NCI-H2107 treated with DMSO at 0.1 percent for 48 hours (cell line): ENCODE results near the gene ZBED5.
"Not testable (repeated sequence)": the region's sequence is repeated elsewhere in the genome, so short reads cannot be mapped to it uniquely, and the experiment has no call there.

Source experiments
- DNase-seq: peaks from one replicate; lab custom pipeline; 2025; ENCODE audit not compliant: unreplicated experiment; lab: John Stamatoyannopoulos, UW

The ZBED5 gene

DNA sequence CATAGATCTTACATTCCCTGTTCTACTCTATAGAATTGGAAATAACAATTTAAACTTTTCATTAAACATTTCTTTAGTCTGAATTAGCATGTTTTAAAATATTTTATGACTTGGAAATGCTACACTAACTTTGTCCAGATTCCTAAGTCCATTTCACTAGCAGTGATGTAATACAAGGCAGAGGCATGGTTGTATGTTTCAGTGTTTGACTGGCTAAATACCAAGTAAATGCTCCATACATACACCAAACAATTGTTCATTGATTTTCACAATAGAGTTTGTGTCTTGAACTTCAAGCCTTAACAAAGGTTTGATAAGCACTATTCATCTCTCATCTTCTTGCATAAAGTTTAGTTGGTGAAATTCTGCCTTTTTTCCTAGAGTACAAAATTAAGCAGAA lies 13.5 kb downstream of the ZBED5 start:
- no peak for DNase-seq

DNA sequence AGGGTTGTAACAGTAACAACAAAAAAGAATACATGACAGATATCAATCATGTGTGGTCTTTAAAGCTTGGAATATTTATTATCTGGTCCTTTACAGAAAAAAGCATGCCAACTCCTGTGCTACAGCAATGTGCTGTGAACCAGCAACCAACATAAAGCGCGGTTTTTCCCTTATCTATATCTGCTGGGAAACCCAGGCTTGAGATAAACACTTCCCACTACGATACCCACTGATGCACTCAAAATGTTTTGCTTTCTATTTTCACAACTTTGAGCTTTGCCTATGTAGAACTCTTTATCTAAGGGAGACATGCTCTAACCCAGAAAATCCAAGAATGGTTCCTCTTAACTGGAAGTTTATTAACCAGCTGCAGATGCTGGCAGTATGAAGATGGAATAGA lies 19.0 kb downstream of the ZBED5 start:
- DNase-seq: no peak

GRCh38 chr11:10838083-10838482 lies 19.8 kb downstream of the ZBED5 start:
- no peak for DNase-seq

DNA sequence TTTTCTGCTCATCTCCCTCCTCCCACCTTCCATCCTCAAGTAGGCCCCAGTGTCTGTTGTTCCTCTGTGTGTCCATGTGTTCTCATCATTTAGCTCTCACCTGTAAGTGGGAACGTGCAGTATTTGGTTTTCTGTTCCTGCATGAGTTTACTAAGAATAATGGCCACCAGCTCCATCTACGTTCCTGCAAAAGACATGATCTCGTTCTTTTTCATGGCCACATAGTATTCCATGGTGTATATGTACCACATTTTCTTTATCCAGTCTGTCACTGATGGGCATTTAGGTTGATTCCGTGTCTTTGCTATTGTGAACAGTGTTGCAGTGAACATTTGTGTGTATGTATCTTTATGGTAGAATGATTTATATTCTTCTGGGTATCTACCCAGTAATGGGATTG lies 21.0 kb downstream of the ZBED5 start:
- not testable (repeated sequence) for DNase-seq

DNA sequence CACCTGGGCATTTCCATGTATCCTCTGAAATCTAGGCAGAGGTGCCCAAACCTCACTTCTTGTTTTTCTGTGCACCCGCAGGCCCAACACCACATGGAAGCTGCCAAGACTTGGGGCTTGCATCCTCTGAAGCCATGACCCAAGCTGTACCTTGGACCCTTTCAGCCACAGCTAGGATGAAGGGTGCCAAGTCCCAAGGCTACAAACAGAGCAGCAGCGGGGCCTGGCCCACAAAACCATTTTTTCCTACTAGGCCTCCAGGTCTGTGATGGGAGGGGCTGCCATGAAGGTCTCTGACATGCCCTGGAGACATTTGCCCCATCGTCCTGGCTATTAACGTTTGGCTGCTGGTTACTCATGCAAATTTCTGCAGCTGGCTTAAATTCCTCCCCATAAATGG lies 28.7 kb downstream of the ZBED5 start:
- DNase-seq: no peak

- no peak for DNase-seq
Measured at GRCh38 chr11:10828402-10828801, 29.5 kb downstream of the ZBED5 start.

- no peak for DNase-seq
Measured at GRCh38 chr11:10824888-10825287, 33.0 kb downstream of the ZBED5 start.

GRCh38 chr11:10823152-10823579 lies 34.7 kb downstream of the ZBED5 start:
- DNase-seq: no peak

DNA sequence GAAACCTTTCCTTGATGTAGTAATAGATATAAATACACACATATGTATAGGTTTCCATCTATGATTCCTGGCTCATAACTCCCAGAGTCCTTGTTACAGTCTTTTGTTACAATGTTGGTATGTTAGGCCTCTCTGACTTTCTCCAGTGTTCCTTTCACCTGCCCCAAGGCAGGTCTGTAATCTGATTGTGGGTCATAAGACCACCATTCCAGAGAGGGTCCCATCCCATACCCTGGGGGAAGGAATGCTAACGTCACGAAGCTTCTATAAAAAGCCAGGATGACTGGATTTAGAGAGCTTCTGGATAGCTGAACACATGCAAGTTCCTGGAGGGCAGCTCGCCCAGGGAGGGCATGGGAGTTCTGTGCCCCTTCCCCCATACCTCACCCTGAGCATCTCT lies 35.4 kb downstream of the ZBED5 start:
- DNase-seq: not testable (repeated sequence)

DNA sequence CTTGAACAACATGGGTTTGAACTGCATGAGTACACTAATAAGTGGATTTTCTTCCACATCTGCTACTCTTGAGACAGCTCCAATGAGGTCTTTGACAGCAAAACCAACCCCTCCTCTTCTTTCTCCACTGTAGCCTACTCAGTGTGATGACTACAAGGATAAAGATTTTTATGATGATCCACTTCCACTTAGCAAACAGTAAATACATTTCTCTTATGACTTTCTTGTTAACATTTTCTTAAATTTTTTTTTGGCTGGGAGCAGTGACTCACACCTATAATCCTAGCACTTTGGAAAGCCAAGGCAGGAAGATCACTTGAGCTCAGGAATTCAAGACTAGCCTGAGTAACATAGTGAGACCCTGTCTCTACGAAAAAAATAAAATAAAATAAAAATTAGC lies 39.3 kb downstream of the ZBED5 start:
- no peak for DNase-seq

DNA sequence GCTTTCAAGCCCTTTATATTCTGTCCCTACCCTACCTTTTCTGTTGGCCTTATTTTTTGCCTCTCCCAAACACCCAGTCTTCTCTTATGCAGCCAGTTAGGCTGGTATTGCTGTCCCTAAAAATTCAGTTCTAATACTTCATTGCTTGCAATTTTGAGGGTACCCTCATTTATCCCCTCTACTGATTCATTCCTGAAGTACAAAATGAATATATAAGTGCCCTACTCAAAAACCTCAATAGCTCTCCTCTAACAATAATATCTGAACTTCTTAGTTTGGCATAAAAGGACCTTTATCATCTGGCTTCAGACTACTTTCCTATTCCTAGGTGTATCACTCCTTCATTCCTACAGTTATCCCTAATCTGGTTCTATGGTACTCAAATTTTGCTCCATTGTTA lies 43.9 kb downstream of the ZBED5 start:
- no peak for DNase-seq

GRCh38 chr11:10809373-10810160 lies 48.3 kb downstream of the ZBED5 start:
- DNase-seq: peak; percentile 9

GRCh38 chr11:10808553-10809372 lies 49.1 kb downstream of the ZBED5 start, which contains the start of gene EIF4G2:
EIF4G2 (minus strand) TSS chr11:10808926.
- peak; percentile 95 for DNase-seq

DNA sequence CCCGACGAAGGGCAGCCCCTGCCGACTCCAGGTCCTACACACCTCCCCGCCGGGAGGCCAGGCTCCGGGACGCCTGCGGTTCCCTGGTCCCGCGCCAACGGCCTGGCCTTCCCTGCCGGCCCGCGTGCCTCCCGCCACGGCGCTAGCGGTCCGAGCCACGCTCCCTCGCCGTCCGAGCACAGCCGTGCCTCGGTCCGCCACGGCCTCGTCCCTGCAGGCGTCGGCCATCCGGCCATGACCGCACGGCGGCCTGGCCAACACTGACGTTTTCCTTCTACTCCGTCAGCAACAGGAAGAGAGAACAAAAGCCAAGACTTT lies 49.7 kb downstream of the ZBED5 start:
- DNase-seq: no peak

DNA sequence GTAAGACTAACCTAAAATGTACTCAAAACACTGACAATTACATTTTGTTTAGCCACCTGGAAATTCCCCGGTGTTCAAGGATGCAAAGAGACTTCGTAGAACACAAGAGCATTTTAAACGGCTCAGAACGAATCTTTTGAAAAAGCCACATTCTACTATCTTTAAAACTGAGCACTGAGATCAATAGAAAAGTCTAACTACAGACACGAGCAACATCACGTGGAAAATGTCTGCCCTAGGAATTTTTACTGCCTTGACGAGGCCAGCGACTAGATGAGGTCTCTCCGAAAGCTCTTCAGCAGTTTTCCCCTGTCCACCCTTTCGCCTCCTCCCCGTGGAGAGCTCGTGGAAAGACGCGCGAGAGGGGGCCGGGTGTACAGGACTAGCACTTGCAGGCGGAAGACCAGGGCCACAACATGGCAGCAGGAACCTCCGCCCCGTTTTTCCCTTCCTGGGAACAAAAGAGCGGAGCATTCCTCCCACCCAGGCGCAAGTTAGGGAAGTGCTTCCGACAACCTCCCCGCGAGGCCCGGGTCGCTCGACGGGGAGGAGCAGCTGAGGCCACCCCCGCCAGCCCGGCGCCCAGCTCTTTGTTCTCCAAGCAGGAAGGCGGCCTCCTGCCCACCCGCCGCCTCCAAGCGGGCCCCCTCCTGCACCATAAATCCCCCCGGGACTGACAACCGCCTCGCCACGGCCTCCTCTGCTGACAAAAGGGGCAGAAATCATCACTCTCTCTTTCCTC lies 50.2 kb downstream of the ZBED5 start:
- no peak for DNase-seq

DNA sequence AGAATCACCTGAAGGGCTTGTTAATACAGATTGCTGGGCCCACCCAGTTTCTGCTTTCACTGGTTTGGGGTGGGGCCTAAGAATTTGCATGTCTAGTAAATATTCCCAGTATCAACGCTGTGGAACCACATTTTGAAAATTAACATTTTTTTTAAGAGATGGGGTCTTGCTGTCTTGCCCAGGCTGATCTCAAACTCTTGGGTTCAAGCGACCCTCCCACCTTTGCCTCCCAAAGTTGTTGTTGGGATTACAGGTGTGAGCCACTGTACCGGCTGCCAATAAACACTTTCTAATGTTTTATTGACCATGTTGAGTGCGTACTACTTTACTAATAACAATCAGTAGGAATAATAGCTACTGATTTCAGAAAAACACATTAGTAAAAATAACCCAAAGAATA lies 51.6 kb downstream of the ZBED5 start:
- DNase-seq: no peak

DNA sequence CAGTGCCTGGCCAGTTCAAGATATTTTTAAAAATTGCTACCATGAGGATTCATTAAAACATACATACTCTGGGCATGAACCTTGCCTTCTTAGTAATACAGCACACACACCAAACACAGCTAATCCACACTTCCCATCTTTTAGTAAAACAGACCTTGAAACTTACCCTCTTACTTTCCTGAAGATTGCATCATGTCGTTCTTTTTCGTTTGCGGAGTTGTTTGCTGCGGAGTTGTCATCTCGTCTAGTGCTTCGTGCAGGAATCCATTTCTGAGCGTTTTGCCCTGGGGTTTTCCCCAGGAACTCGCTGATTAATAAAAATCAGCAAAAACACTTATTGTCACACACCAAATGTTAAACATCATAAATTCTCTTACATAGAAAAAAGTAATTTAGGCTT lies 52.1 kb downstream of the ZBED5 start:
- no peak for DNase-seq

DNA sequence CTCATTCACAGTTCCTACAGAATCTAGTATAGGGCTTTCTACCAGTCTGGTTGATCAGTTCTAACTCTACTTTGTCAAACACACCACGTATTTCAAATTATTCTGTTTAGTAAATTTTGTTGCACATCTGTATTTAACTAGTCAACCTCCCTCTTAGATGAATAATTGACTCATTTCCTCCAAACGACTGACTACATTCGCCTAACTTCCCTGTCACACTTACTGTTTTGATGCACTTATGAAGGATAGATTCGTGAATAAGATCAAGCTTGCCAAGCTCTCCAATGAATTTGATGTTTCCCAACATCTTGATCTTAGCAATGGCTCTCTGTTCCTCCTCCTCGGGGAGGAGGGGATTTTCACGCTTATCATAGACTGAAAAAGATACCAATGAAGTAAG lies 54.2 kb downstream of the ZBED5 start:
- DNase-seq: no peak
